Activated naive CD8-positive, alpha-beta T cell (primary cell): Measurements from ENCODE around the gene CAPN12.
"Not testable (repeated sequence)": the region's sequence is repeated elsewhere in the genome, so short reads cannot be mapped to it uniquely, and the experiment has no call there.

Source experiments
- H3K27ac Mint-ChIP-seq: one replicate; pipeline ENCODE4 v1.8.0; 2021; ENCODE audit warnings: mixed read lengths
- H3K27me3 Mint-ChIP-seq: one replicate; pipeline ENCODE4 v1.8.0; 2021; ENCODE audit warnings: mixed read lengths
- H3K36me3 Mint-ChIP-seq: one replicate; pipeline ENCODE4 v1.8.0; 2021; ENCODE audit warnings: mixed read lengths
- H3K4me1 Mint-ChIP-seq: one replicate; pipeline ENCODE4 v1.8.0; 2021; ENCODE audit warnings: low read depth, mixed read lengths
- H3K4me3 Mint-ChIP-seq: one replicate; pipeline ENCODE4 v1.8.0; 2021; ENCODE audit warnings: mild to moderate bottlenecking, mixed read lengths
- H3K9me3 Mint-ChIP-seq: one replicate; pipeline ENCODE4 v1.8.0; 2021; ENCODE audit warnings: low read depth, mixed read lengths

CAPN12 gene

DNA sequence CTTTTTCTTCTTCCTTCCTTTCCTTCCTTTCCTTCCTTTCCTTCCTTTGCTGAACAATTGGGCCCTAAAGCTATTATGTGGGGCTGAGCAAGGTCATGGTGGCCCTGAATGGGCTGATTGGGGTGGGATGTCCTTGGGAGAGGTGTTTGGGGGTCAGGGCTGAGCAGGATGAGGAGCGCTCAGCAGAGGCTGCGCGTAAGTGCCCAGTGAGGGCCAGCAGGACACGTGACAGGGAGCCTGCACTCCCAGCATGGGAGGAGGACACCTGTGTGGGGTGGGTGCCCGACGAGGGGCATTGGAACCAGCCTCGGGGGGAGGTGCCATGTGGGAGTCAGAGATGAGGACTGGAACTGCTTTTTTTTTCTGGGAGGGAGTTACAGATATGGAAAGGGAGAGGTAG, 34.5 kb upstream of the CAPN12 start:
- H3K4me3 Mint-ChIP-seq: no peak overlapping the region
- no peak overlapping the region for H3K27ac Mint-ChIP-seq
- H3K27me3 Mint-ChIP-seq: no peaks in the 10 kb centered on the region

DNA sequence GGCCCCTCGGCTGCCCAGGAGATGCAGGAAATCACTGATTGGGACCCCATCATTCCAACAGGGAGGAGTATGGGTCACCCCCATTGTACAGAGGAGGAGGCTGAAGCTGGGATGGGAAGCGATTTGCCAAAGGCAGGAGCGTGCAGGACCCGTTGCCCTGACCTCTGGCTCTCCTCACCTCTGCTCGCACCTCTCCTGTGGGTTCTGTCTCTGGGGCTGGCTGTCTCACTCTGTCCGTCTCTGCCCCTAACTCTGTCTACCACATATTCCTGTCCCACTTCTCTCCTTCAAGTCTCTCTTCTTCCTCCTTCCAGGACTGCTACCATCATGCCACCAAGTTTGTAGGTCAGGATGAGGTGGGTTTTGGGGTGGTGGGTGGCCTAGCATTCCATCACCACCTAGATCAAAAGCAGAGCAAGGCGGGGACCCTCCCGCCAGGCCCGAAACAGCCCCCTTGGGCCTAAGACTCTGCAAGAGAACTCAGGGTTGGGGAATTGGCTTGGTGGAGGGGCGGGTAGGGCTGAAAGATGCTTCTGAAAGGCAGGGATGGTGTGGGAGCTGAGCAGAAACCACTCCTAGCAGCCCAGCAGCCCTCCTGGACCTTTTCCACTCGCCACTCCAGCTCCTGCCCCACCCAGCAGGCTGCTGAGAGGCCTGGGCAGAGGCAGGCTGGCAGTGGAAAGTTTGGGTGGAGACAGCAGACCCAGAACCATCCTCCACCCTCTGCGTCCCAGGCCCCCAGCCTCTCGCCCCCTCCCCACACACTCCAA, 30.1 kb upstream of the CAPN12 start:
- H3K4me3 Mint-ChIP-seq: no peak overlapping the region
- no peaks in the 10 kb centered on the region for H3K27me3 Mint-ChIP-seq
- H3K36me3 Mint-ChIP-seq: no peaks in the 10 kb centered on the region
- peaks cover 1% of the 10 kb centered on the region for H3K4me1 Mint-ChIP-seq
- no peak overlapping the region for H3K27ac Mint-ChIP-seq
- no peaks in the 10 kb centered on the region for H3K9me3 Mint-ChIP-seq

More for the DNA sequence above, 34.5 kb upstream of the CAPN12 start:
- Mint-ChIP-seq H3K36me3 (no peaks in the 10 kb centered on the region), H3K9me3 (no peaks in the 10 kb centered on the region), H3K4me1 (no peaks in the 10 kb centered on the region)

DNA sequence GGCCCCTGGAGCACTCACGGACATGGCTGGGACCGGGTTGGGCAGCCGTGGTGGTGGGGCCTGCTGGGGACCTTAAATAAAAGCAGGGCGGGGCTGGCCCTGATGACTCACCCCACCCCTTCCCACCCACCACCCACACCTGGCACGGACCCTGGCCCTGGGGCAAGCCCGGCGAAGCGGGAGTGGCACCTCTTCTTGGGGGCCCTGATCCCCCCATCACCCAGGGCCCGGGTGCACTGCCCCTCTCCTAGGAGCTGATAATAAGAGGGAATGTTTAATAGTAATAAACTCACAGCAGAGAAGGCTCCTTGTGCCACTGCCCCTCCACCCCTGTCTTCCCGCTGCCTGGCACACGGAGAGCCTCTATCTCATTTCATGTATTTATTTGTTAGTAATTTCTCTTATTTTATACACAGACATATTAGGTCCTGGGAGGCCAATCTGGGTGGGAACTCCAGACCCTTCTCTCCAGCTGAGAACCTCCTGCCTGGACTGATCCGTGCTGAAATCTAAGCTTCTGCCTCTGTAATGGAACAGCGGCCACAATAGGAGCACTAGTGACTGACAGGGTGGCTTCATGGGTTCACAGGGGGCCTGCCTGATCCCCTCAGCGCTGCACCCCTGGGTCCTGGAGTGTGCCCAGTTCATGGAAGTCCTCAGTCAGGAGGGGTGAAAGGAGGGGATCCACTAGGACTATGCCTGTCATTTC, 29.3 kb upstream of the CAPN12 start, which contains the start of gene LGALS7:
TSS of gene LGALS7 (minus strand) at position 49 of the 709 bp plus-strand sequence. CDS start at position 24, 25 bp downstream.
- Mint-ChIP-seq H3K27ac (no peak within 1 kb of the TSS), H3K9me3 (no peaks in the 10 kb centered on the region), H3K4me1 (peaks cover 3% of the 10 kb centered on the region), H3K27me3 (no peaks in the 10 kb centered on the region), H3K4me3 (no peak within 1 kb of the TSS), H3K36me3 (no peaks in the 10 kb centered on the region)

- H3K27ac Mint-ChIP-seq, H3K9me3 Mint-ChIP-seq, H3K4me1 Mint-ChIP-seq, H3K4me3 Mint-ChIP-seq, H3K36me3 Mint-ChIP-seq, H3K27me3 Mint-ChIP-seq: not testable (repeated sequence)
Observed at GRCh38 chr19:38771569-38771968, 27.3 kb upstream of the CAPN12 start.

DNA sequence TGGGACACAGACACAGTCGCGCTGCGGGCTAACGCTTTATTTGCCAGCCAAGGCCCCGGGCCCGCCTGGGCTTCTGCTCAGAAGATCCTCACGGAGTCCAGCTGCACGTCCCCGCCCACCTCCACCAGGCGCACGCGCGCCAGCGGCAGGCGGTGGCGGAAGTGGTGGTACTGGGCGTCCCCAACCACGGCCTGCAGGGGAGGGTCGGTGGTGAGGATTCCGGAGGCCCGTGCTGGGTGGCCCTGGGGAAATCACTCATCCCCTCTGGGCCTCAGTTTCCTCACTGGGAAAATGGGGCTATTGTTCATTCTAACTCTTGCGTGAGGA, 26.6 kb upstream of the CAPN12 start:
- H3K27me3 Mint-ChIP-seq: not testable (repeated sequence)

DNA sequence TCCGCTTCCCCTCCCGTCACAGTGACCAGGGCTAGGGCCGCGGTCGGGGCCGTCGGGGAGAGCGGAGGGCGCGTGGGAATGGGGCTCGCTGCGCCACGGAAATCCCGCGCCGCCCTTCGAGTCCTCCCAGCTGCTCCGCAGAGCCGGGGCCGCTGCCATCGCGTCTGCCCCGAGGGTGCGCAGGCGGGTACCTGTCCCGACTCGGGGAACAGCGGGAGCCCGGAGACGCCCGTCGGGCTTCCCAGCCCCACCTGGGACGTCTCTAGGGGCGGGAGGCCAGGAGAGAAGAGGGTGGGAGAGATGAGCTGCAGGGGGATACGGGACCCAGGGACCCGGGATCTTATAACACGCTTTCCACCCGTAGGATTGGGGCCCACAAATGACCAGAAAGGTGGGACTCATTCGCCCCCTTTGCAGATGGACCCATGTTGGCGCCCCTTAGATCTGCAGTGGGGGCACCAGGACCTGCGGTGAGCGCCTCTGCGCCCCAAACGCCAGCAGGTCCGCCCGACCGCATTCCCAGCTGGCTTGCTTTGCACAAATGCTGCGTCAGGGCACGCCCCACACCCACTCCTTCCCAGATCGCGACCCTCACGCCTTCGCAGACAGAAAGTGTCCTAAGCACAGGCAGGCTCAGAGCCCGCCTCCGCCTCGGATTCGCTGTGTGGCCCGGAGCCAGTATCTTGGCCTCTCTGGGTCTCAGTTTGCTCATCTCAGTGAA, 26.1 kb upstream of the CAPN12 start:
- not testable (repeated sequence) for H3K4me1 Mint-ChIP-seq, H3K27ac Mint-ChIP-seq, H3K36me3 Mint-ChIP-seq, H3K9me3 Mint-ChIP-seq, H3K4me3 Mint-ChIP-seq, H3K27me3 Mint-ChIP-seq

More for the DNA sequence above, 26.6 kb upstream of the CAPN12 start:
- H3K9me3 Mint-ChIP-seq, H3K4me1 Mint-ChIP-seq, H3K4me3 Mint-ChIP-seq, H3K27ac Mint-ChIP-seq, H3K36me3 Mint-ChIP-seq: not testable (repeated sequence)

GRCh38 chr19:38769635-38770211, 25.4 kb upstream of the CAPN12 start:
- Mint-ChIP-seq H3K9me3 (no peaks in the 10 kb centered on the region), H3K4me3 (peak overlapping the region; percentile 66), H3K27me3 (no peaks in the 10 kb centered on the region), H3K4me1 (peaks cover 3% of the 10 kb centered on the region), H3K27ac (peak overlapping the region; percentile 50), H3K36me3 (no peaks in the 10 kb centered on the region)

- no peaks in the 10 kb centered on the region for H3K9me3 Mint-ChIP-seq
- no peak overlapping the region for H3K27ac Mint-ChIP-seq
- no peaks in the 10 kb centered on the region for H3K36me3 Mint-ChIP-seq
- no peak overlapping the region for H3K4me3 Mint-ChIP-seq
- H3K27me3 Mint-ChIP-seq: no peaks in the 10 kb centered on the region
- H3K4me1 Mint-ChIP-seq: peaks cover 3% of the 10 kb centered on the region
Observed at GRCh38 chr19:38766276-38767047, 22.2 kb upstream of the CAPN12 start.

GRCh38 chr19:38765214-38765613, 20.9 kb upstream of the CAPN12 start:
- Mint-ChIP-seq H3K36me3 (no peaks in the 10 kb centered on the region), H3K27me3 (no peaks in the 10 kb centered on the region), H3K4me3 (no peak overlapping the region), H3K27ac (no peak overlapping the region), H3K4me1 (peaks cover 3% of the 10 kb centered on the region), H3K9me3 (no peaks in the 10 kb centered on the region)

- Mint-ChIP-seq H3K27me3 (no peaks in the 10 kb centered on the region), H3K27ac (no peak overlapping the region), H3K4me3 (no peak overlapping the region)
Observed at GRCh38 chr19:38763795-38764220, 19.5 kb upstream of the CAPN12 start.

GRCh38 chr19:38761884-38762389, 17.7 kb upstream of the CAPN12 start:
- not testable (repeated sequence) for H3K4me3 Mint-ChIP-seq, H3K4me1 Mint-ChIP-seq, H3K36me3 Mint-ChIP-seq, H3K27ac Mint-ChIP-seq, H3K27me3 Mint-ChIP-seq, H3K9me3 Mint-ChIP-seq

More at GRCh38 chr19:38763795-38764220, 19.5 kb upstream of the CAPN12 start:
- no peaks in the 10 kb centered on the region for H3K4me1 Mint-ChIP-seq
- no peaks in the 10 kb centered on the region for H3K9me3 Mint-ChIP-seq
- H3K36me3 Mint-ChIP-seq: no peaks in the 10 kb centered on the region

GRCh38 chr19:38760805-38761517, 16.7 kb upstream of the CAPN12 start:
- H3K4me3 Mint-ChIP-seq, H3K27ac Mint-ChIP-seq, H3K36me3 Mint-ChIP-seq, H3K27me3 Mint-ChIP-seq, H3K4me1 Mint-ChIP-seq, H3K9me3 Mint-ChIP-seq: not testable (repeated sequence)

DNA sequence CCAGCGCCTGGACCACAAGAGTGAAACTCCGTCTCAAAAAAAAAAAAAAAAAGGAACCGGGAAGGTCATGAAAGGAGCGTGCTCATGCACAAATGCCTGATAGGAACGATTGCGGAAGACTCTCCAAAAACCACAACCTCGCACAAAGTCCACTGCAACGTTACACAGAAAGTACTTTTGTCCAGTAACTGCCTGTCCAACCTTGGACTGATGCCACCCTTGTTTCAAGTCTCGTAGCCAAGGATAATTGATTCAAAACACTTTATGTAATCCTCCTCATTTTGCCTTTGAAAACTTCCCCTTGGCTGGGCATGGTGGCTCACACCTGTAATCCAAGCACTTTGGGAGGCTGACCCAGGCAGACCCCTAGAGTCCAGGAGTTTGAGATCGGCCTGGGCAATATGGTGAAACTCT, 15.3 kb upstream of the CAPN12 start:
- no peak overlapping the region for H3K4me3 Mint-ChIP-seq
- H3K4me1 Mint-ChIP-seq: no peaks in the 10 kb centered on the region
- no peaks in the 10 kb centered on the region for H3K9me3 Mint-ChIP-seq
- no peak overlapping the region for H3K27ac Mint-ChIP-seq
- H3K27me3 Mint-ChIP-seq: no peaks in the 10 kb centered on the region
- H3K36me3 Mint-ChIP-seq: no peaks in the 10 kb centered on the region

GRCh38 chr19:38754196-38754595, 9.9 kb upstream of the CAPN12 start:
- H3K36me3 Mint-ChIP-seq, H3K9me3 Mint-ChIP-seq, H3K4me1 Mint-ChIP-seq, H3K27me3 Mint-ChIP-seq, H3K27ac Mint-ChIP-seq, H3K4me3 Mint-ChIP-seq: not testable (repeated sequence)
